Gastroesophageal sphincter (tissue), 3 donors: ENCODE measurements around the gene CACNG7.

Source experiments
- EP300 ChIP-seq: sonication (generic); formaldehyde crosslinking; IDR thresholded peaks from one replicate; pipeline ENCODE4 v1.6.1; 2017; ENCODE audit warnings: antibody characterized with exemption, mild to moderate bottlenecking
- POLR2A ChIP-seq, 2 donors: fragments of 450-650 bp; IDR thresholded peaks; one replicate each; pipeline ENCODE4 v1.6.1; 2017; ENCODE audit warnings: antibody characterized with exemption in 2 of 2, mild to moderate bottlenecking in 2 of 2, moderate library complexity in 1 of 2
- TF ChIP-seq, protein P1 (sequence below), 4 experiments: fragments of 200-600 bp in 2 of 4; fragments of 450-650 bp in 2 of 4; sonication (generic) in 1 of 4; IDR thresholded peaks; one replicate each; pipeline ENCODE4 v1.5.1; 2017 to 2019; ENCODE audit warnings: antibody characterized with exemption in 4 of 4, mild to moderate bottlenecking in 2 of 4, moderate library complexity in 2 of 4

DNA sequence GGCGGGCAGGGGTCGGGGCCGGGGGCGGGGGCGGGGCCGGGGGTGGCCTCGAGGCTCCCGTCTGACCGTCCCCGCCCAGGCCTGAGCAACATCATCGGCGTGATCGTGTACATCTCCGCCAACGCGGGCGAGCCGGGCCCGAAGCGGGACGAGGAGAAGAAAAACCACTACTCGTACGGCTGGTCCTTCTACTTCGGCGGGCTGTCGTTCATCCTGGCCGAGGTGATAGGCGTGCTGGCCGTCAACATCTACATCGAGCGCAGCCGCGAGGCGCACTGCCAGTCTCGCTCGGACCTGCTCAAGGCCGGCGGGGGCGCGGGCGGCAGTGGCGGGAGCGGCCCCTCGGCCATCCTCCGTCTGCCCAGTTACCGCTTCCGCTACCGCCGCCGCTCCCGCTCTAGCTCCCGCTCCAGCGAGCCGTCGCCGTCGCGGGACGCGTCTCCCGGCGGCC is 72.9 kb downstream of the CACNG7 start:
- TF ChIP-seq EP300 (no peak), POLR2A (IDR thresholded peaks at IDR 0.05) (no peak)
- TF ChIP-seq, protein P1, sequence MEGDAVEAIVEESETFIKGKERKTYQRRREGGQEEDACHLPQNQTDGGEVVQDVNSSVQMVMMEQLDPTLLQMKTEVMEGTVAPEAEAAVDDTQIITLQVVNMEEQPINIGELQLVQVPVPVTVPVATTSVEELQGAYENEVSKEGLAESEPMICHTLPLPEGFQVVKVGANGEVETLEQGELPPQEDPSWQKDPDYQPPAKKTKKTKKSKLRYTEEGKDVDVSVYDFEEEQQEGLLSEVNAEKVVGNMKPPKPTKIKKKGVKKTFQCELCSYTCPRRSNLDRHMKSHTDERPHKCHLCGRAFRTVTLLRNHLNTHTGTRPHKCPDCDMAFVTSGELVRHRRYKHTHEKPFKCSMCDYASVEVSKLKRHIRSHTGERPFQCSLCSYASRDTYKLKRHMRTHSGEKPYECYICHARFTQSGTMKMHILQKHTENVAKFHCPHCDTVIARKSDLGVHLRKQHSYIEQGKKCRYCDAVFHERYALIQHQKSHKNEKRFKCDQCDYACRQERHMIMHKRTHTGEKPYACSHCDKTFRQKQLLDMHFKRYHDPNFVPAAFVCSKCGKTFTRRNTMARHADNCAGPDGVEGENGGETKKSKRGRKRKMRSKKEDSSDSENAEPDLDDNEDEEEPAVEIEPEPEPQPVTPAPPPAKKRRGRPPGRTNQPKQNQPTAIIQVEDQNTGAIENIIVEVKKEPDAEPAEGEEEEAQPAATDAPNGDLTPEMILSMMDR (IDR thresholded peaks at IDR 0.05): no peak
